Osteocyte (in vitro differentiated cells): Measurements from ENCODE around the gene CTBP1. TPM values are rescaled to one million over a fixed set of nuclear protein-coding genes. Genes with fewer than 3 reads are reported as not detected.

Experiments used
- DNase-seq: peaks from one replicate; pipeline ENCODE4 v3.0.0; 2021; ENCODE audit warnings: mixed read lengths; ENCODE audit not compliant: unreplicated experiment; ENCODE audit errors: extremely low spot score
- H3K27ac Mint-ChIP-seq: one replicate; pipeline ENCODE4 v1.8.0; 2021; ENCODE audit warnings: mild to moderate bottlenecking, mixed read lengths; ENCODE audit not compliant: unreplicated experiment
- H3K27me3 Mint-ChIP-seq: one replicate; pipeline ENCODE4 v1.8.0; 2021; ENCODE audit warnings: mixed read lengths; ENCODE audit not compliant: unreplicated experiment
- H3K36me3 Mint-ChIP-seq: one replicate; pipeline ENCODE4 v1.8.0; 2021; ENCODE audit warnings: mixed read lengths; ENCODE audit not compliant: unreplicated experiment
- H3K4me1 Mint-ChIP-seq: one replicate; pipeline ENCODE4 v1.8.0; 2021; ENCODE audit warnings: mixed read lengths; ENCODE audit not compliant: unreplicated experiment
- H3K4me3 Mint-ChIP-seq: one replicate; pipeline ENCODE4 v1.8.0; 2021; ENCODE audit warnings: mild to moderate bottlenecking, moderate library complexity, mixed read lengths; ENCODE audit not compliant: unreplicated experiment
- H3K9me3 Mint-ChIP-seq: one replicate; pipeline ENCODE4 v1.8.0; 2021; ENCODE audit warnings: mixed read lengths; ENCODE audit not compliant: unreplicated experiment
- total RNA-seq: library from RNA; stranded (reverse); gene quantifications from 2 replicates; pipeline ENCODE4 v1.2.1, GENCODE V29; 2021
- TF ChIP-seq, protein P1 (sequence below): fragments of 200-600 bp; sonication (generic); IDR thresholded peaks from 2 replicates; pipeline ENCODE4 v1.5.0; 2021; ENCODE audit warnings: antibody characterized with exemption, mild to moderate bottlenecking, moderate library complexity

CTBP1 gene
- total RNA-seq, 1 donor from 2014 or later: 172 TPM

DNA sequence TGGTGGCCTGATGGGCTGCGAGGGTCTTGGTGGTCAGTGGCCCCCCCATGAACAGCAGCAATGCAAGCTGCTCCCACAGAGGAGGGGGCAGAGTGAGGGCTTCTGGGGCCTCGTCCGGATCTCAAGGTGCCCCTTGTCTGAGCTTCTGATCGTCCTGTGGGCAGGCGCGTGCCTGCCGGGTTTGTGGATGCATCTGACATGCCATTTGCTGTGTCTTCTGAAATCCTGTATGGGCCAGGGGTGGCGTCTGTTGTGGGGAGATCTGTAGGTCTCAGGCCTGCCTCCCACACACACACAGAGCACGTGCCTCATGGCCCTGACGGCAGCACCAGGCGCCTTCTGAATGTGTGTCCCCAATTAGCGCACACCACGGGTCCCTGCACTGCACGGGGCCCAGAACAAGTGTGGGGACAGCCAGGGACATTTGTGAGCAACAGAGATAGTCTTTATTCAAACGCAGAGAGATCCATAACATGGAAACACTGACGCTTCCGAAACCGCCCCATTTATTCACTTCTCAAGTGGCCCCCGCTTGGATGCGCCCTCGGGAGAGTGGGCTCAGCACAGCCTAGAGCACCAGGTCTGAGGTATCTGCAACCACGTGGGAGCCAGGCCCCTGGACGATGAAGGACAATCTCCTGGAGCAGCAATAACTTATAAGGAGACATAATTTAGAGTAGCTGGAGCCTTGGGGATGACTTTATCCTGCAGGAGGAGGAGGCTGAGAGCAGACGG is 82.3 kb downstream of the CTBP1 start:
- Mint-ChIP-seq H3K9me3 (peaks cover 6% of the 10 kb centered on the region), H3K27ac (no peak overlapping the region), H3K4me1 (peaks cover 24% of the 10 kb centered on the region), H3K4me3 (peak overlapping the region; percentile 65), H3K27me3 (peaks cover 21% of the 10 kb centered on the region), H3K36me3 (peaks cover 5% of the 10 kb centered on the region)
- TF ChIP-seq, protein P1, sequence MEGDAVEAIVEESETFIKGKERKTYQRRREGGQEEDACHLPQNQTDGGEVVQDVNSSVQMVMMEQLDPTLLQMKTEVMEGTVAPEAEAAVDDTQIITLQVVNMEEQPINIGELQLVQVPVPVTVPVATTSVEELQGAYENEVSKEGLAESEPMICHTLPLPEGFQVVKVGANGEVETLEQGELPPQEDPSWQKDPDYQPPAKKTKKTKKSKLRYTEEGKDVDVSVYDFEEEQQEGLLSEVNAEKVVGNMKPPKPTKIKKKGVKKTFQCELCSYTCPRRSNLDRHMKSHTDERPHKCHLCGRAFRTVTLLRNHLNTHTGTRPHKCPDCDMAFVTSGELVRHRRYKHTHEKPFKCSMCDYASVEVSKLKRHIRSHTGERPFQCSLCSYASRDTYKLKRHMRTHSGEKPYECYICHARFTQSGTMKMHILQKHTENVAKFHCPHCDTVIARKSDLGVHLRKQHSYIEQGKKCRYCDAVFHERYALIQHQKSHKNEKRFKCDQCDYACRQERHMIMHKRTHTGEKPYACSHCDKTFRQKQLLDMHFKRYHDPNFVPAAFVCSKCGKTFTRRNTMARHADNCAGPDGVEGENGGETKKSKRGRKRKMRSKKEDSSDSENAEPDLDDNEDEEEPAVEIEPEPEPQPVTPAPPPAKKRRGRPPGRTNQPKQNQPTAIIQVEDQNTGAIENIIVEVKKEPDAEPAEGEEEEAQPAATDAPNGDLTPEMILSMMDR: no peak
- no peak for DNase-seq

- no peak overlapping the region for H3K4me3 Mint-ChIP-seq
- H3K36me3 Mint-ChIP-seq: peaks cover under 1% of the 10 kb centered on the region
- no peak overlapping the region for H3K27ac Mint-ChIP-seq
- TF ChIP-seq, protein P1: no peak
- peaks cover 32% of the 10 kb centered on the region for H3K27me3 Mint-ChIP-seq
- peaks cover 6% of the 10 kb centered on the region for H3K9me3 Mint-ChIP-seq
- DNase-seq: no peak
- peaks cover 19% of the 10 kb centered on the region for H3K4me1 Mint-ChIP-seq
Measured at GRCh38 chr4:1164956-1165545, 83.9 kb downstream of the CTBP1 start.

DNA sequence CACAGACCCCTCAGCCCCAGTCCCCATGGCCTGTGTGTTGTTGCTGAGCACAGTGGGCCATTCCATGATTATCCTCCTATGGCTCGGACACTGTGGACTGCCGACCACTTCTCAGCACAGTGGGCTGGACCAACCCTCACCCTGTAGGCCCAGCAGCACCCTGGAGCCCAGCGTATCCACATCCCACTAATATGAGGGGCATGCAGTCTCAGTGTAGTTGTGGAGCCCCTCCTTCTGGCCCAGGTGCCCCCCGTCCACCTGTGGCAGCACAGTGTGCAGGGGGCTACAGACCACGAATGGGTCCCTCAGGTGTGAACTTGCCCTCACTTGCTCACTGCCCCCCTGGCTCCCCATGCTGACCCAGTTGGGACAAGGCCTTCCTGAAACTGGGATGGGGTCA is 84.5 kb downstream of the CTBP1 start:
- H3K27ac Mint-ChIP-seq: no peak overlapping the region
- TF ChIP-seq, protein P1: no peak
- H3K36me3 Mint-ChIP-seq: no peaks in the 10 kb centered on the region
- no peak for DNase-seq
- H3K4me3 Mint-ChIP-seq: no peak overlapping the region
- H3K4me1 Mint-ChIP-seq: peaks cover 19% of the 10 kb centered on the region
- H3K9me3 Mint-ChIP-seq: peaks cover 6% of the 10 kb centered on the region
- peaks cover 34% of the 10 kb centered on the region for H3K27me3 Mint-ChIP-seq

DNA sequence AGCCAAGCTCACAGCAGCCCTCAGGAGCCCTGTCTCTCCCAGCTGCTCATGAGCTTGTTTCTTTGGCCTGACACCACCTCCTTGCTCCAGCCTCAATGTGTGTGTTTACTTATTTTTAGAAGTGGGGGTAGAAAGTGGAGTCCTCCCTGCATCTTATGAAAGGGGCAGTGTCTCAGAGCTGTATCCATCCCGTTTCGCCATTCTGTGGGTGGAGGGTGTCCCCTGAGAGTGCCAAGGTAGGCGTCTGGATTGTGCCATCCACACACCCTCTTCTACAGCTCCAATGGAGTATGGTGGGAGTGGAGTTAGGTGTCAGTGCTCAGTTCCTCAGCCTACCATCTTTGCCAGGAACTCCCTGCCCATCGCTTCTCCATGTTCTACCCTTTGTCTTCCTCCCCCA is 84.9 kb downstream of the CTBP1 start:
- Mint-ChIP-seq H3K27ac (no peak overlapping the region), H3K4me1 (peaks cover 17% of the 10 kb centered on the region), H3K36me3 (no peaks in the 10 kb centered on the region), H3K9me3 (peaks cover 6% of the 10 kb centered on the region), H3K4me3 (no peak overlapping the region), H3K27me3 (peaks cover 37% of the 10 kb centered on the region)
- TF ChIP-seq, protein P1: no peak
- no peak for DNase-seq

Other genes with a start within 250 kb of the CTBP1 start
- gene FGFRL1, start 237.5 kb downstream of the CTBP1 start, total RNA-seq: 56.9 and 59.8 TPM in 2 replicates
- 3.5 and 3.8 TPM in 2 replicates for gene RNF212, start 135.6 kb downstream of the CTBP1 start, total RNA-seq
- 149 and 168 TPM in 2 replicates for gene SPON2, start 76.5 kb downstream of the CTBP1 start, total RNA-seq
- 62.5 and 62.9 TPM in 2 replicates for gene MAEA, start 40.8 kb upstream of the CTBP1 start, total RNA-seq
- gene UVSSA, start 98.1 kb upstream of the CTBP1 start, total RNA-seq: 25.3 and 26.7 TPM in 2 replicates
- not detected in 2 replicates for gene NKX1-1, start 157.3 kb upstream of the CTBP1 start, total RNA-seq